HG03159 (cell line): ENCODE measurements around the gene MLN.

Source experiments
- ATAC-seq: cut with Tn5 transposase; IDR thresholded peaks from one replicate; pipeline ENCODE4 v1.9.1; 2021; ENCODE audit warnings: mild to moderate bottlenecking, moderate library complexity; ENCODE audit not compliant: unreplicated experiment

Gene MLN

DNA sequence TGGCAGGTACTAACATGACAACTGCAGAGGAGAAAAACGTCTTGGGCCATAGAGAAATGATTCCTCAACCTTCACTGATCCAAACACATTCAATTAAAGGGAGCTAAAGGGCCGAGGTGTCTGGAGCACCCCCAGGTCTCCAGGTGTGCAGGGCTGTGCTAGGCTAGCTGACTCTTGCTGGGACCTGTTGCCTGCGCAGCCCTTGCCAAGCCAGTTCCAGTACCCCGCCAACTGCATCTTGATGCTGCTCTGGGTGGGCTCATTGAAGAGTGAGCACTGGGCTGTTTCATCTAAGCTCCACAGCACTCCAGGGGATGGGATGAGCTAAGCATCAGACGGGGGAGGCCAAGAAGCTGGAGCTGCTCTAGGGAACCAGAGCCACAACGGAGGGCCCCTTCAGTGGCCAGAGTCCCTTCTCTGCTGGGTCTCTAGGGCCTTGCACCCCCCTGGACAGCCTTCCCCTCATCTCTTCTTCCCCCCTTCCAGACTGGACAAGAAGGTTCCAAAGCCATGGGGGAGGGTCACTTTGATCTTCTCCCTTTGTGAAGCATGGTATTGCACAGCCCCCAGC is 30.8 kb downstream of the MLN start:
- ATAC-seq, result no peak

DNA sequence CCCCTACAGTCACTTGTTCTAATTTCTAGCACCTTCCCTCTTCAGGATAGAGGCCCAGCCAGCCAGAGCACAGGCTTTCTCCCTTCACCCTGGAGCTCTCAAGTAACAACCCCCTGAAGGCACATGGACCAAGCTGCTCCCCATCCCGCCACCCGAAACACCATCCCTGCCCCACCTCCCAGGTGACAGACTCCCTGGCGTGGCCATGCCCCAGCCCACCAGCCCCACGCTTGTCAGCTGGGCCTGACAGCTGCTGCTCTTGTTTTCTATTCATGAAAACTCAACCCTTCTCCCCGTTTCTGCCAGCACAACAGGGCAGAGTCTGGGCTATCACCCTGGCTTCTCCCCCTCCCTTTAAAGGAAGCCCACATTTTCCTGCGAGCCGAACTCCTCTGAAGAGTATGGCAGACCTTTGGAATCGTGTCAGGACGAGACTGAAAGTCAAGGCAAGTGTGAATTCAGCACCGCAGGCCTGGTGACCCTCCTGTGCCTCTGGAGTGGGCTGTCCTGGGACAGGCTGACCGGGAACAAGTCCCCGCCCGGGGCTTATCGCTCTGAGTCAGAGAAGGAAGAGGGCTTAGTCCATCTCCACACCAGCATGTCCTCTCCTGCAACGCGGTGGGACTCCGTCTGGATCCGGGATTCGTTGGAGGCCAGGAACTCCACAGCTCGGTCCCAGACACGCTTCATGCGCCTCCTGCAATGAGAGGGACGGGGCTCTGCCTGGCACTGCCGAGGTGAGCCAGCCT is 31.5 kb downstream of the MLN start:
- no peak for ATAC-seq

DNA sequence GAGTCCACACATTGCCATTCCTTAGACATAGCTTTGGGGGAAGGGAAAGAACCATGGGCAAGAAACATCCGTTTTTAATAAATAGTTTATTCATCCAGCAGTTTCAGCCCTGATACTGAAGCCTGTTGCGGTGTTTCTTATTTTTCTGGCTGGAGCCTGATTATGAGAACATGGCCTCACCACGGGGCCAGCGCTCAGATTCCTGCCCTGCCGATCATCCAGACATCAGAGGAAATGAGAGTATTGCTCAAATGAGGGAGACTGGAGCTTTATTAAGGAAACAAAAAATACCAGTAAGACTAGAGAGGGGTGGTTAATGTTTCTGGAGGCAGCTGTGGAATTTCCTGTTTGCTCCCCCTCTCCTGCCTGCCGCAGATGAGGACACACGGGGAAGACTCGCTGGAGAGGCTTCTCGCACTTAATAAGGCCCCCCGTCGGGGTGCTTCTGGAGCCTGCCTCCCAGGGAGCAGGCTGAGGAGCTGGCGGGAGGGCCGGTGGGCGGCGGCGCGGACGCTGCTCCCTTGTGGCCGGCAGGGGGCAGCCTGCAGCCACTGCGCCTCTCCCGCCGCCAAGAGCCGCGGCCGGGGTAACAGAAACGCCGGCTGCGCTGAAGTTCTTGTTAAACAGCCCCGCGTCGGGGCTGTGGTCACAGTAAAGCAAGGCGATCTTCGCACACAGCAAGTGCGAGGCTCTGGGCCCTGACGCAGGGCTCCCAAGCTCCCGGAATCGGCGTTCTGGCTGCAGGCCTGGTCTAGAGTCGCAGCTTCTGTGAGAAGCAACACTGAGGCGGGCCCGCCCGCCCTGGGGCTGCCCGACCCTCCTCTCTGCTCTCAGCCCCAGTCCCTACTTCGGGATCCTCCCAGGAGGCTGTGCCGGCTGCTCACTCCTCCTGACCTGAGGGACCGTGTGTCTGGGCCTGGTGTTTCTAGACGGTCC is 32.4 kb downstream of the MLN start:
- ATAC-seq, result no peak

DNA sequence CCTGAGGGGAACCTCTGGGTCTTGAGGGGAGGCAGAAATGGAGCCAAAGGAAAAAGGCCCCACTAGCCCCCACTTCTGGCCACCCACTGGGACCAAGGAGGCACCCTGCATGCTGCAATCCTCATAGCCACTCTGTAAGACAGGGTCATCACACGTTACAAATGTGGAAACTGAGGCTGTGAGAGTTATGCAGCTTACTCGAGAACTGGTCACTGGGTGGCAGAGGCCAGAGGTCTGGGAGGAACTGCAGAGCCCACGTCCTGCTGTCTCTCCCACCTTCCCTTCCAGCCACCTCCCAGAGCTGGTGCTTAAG is 33.0 kb downstream of the MLN start:
- no peak for ATAC-seq

DNA sequence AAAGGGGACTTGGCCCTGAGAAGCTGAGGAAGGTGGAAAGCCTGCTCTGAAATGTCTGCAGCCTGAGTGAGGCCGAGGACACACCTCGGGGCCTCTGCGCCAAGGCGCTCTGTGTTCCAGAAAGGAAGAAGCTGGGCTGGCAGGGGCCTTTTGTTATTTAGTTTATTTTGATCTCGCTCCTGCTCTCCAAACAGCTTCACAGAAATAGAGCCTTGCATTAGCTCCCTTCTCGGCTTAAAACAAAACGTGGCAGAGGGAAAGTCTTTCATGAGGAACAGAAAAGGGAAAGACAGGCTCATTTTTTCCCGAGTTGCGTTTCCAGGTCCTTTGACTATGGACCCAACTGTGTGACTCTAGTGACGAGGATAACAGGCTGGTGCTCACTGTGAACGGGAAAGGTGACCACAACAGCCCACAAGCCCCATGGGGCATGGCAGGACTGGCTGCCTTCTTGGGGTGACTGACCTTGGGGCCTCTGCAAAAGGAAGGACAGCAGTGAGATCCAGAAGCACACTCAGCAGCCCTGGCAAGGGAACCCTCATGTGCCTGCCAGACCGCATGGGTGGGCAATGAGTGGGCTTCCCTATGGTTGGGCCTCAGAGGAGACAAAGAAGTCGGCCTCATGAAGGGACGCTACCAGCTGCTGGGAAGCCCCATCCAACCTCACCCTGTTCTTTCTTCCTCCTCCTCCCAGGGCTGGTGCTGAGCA is 33.5 kb downstream of the MLN start:
- ATAC-seq, result no peak

DNA sequence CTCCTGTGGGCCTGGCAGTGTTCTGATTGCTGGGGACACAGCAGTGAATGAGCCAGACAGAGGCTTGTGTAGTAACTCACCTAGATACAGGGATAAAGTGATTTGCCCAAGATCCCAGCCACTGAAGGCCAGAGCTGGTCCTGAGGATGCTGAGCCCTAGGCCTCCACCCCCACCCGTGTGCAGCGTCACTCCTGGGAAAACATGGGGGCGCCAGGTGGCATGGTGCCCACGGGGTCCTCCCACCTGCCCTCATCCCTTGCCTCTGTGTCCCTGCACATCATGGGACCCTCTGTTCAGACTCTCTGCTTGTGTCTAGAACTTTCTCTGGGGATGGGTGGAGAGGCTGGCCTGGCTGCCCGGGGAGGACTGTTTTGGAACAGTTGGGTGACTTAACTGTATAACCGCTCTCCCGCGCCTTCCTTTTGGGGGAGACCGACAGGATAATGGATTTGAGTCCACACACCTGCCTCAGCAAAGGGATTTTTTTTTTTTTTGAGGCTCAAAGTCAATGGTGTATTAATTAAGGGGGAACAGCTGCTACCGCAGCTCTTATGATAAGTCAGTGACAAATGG is 34.5 kb downstream of the MLN start:
- no peak for ATAC-seq

DNA sequence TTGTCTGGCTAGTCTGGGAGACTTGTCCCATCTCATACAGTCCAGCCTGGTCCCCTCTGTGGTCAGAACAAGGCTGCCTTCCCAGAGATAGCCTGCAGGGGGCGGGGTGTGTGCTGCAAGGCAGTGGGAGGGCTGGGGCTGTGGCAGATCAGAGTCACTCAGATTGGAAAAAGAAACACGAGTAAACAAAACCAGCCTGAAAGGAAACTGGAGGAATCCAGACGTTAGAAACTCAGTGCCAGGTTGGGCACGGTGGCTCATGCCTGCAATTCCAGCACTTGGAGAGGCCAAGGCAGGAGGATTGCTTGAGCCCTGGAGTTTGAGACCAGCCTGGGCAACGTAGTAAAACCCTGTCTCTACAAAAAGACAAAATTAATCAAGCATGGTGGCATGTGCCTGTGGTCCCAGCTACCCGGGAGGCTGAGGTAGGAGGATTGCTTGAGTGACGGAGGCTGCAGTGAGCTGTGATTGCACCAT is 35.1 kb downstream of the MLN start:
- peak; percentile 74 for ATAC-seq

DNA sequence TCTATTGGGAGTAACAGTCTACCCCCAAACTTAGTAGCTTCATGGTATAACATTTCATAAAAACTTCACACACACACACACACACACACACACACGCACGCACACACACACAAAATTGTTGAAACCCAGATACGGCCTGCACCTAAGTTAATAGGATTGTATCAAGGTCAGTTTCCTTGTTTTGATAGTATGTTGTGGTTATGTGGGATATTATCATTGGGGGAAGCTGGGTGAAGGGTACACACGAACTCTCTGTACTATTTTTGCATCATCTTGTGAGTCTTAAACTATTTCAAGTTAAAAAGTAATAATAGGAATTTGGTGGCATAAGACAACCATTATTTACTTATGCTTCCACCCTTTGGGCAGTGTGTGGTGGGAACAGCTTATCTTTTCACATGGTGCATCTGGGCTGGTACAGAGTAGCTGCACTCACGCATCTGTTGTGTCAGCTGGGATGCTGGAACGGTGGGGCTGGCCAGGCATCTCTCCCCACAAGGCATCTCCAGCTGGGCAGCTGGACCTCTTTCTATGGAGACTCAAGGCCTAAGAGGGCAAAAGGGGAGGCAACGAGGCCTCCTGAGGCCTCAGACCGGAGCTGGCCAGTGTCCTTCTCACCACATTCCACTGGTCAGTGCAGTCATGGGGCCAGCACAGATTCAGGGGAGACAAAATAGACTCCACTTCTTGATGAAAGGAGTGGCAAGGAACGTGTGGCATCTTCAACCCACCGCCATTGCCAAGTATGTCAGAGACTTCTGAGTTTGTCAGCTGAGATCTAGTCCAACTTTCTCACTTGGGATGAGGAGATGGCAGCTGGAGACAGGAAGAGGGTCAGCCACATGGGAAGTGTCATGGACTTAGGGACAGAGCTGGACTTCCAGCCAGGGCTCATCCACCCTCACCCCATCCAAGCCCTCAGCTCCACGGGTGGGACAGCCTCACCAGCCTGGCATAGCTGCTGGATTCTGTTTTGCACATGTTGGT is 36.6 kb downstream of the MLN start:
- no peak for ATAC-seq

DNA sequence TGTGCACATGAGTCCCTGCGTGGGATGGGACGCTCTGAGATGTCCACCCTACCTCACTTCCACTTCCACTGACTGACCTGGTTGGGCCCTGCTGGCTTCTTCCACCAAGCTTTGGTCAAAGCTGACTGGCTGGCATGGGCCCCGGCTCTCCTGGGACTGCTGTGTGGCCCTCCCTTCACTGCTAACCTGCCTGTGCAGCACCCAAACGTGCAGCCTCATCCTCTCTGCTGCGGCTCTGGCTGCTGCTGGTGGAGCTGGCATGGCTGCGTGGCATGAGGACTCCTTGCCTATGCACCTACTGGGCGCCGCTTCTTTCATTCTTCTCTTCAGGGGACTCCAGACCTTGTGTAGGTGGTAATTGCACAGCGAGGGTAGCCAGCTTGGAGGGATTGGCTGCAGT is 38.4 kb downstream of the MLN start:
- ATAC-seq, result no peak

DNA sequence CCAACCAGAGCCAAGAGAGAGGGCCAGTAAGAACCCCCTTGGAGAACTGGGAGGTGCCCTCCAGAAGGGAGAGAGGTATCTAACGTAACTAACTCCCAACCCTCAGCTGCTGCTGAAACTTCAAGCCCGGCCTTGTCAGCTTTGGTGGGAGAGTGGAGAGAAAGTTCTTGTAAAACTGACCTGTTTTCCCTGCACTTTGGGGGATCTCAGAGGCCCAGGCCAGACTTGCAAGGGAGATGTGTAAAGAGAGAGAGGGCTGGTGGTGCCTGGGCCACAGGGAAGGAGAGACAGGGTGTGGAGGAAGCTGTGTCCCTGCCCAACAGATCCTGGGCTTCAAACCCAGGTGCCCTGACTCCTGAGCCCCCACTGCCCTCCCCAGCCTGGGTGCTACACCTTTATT is 39.8 kb downstream of the MLN start:
- ATAC-seq, result no peak

DNA sequence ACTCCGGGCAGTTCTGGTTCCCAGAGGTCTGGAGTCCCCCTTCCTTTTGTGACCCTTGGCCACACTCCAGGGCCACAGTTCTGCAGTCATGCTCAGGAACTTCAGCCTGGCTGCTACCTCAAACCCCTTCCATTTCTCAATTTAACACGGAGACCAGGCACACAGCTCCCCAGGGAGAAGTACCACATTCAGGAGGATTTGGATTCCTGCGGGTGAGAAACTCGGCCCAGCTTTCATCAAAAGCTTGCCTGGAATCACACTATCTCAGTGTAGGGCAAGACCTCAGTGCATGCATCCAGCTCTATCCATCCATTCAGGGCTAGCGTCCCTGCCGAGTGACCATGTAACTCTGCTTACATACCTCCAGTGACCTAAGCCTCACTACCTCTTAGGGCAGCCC is 40.3 kb downstream of the MLN start:
- ATAC-seq, result no peak

DNA sequence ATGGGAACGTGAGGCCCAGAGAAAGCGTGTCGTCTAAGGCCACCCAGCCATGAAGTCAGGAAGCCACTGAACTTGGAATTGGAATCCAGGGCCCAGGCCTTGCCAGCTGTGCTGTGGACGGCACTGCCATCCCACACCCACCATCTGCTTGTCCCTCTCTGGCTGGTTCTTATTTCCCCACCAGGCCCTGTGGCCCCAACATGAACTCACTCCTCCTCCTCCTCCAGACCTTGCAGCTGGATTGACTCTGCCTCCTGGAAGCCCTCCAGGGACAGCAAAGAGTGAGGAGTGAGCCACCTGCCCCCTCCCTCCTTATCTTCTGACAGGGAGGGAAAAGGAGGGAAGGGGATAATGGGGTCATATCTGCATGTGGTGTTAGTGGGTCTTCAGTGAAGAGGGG is 41.1 kb downstream of the MLN start:
- no peak for ATAC-seq

DNA sequence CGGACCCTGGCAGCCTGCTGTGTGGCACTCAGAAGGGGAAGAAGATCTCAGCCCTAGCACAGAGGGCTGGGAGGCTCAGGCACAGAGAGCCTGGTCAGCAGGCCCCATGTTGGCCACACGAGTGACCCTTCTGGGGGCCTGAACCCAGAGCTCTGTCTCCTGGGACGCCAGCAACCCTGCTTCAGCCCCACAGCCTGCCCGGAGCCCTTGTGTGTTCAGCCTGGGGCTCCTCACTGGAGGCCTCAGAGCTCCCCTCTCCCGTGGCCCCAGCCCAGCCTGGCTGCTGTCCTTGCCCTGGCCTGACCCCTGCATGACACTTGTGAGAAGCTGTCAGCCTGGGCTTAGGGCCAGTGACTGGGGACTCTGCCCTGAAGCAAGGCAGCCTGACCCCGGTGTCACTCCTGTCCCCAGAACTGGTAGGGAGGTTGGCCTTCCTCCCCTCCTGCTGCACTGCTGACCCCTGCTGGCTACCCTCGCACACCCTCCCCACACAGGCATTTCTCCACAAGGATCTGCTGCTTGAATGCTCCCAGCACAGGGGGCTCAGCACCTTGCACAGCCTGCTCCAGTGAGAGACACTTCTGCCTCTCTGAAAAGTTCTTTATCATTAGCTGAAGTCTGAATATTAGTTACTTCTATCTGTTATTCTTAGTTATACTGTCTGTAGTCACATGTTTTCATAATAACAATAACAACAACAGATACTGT is 41.7 kb downstream of the MLN start:
- ATAC-seq, result no peak

DNA sequence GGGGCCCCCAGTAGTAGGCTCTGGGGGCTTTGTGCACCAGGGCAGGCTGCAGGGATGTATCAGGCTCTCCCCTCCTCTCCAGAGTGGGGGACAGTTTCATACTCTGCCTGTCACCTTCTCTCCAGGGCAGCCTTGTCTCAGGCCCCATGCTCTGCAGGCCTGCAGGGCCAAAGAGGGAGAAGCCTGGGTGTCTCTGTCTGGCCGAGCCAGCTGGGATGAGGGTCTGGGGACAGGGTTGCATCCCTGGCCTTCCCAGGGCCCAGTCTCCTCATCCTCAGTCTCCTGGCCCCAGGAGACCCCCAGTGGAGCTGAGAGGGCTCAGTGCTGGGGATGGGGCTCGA is 42.3 kb downstream of the MLN start:
- ATAC-seq, result no peak

DNA sequence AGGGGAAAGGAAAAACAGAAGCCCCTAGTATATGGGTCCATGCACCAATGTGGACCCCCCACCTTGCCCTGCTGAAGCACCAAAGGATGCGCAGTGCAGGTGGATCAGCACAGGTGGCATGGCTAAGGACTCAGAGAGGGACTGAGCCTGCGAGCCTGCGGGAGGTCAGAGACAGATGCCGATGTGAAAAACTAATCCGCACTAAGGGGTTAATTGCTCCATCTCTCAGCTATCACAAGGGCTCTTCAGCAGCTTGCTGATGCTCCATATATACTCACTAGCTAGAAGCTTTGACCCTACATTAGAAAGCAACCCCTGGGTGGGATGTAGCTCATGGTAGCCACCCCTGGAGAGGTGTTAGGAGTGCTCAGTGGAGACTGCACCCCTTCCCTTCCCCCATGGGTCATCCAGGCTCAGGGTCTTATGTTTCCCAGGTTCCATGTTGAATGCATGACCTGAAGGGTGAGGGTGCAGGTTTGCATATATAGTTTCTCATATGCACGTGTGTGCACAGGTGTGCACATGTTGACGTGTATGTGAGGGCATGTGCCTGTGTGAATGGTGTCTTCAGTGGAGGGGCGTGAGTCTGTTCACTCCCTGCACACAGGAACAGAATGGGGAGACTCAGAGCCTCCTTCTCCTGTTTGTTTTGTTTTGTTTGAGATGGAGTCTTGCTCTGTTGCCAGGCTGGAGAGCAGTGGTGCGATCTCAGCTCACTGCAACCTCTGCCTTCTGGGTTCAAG is 43.7 kb downstream of the MLN start:
- no peak for ATAC-seq

DNA sequence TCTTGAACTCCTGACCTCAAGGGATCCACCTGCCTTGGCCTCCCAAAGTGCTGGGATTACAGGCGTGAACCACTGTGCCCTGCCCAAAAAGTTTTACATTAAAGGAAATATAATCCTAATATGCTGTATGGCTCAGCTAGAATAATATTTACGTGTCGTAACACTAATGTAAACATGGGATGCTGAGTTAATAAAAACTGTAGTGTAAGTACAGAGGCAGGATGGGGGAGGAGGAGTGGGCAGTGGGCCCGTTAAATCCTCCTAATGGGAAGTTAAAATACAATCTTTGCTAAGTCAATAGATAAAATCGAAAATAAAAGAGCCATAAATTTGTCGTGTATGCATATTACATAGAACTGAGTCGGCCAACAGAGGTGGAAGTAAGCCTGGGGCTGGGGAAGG is 45.0 kb downstream of the MLN start:
- ATAC-seq, result no peak

DNA sequence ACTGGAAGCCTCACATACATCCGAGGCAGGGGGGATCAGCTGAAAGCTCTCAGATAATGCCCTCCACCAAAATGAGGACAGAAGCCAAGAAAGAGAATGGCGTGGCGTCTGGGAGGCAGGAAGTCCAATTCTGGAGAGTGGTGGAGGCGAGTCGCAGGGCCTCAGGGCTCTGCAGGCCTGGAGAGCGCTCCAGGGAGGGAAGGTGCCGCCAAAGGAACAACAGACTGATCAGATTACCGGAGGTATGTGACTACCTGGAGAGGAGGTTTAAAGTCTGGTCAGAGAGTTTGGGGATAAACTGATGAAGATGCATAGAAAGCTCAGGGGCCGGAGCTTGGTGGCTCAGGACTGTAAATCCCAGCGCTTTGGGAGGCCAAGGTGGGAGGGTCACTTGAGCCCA is 45.9 kb downstream of the MLN start:
- no peak for ATAC-seq

DNA sequence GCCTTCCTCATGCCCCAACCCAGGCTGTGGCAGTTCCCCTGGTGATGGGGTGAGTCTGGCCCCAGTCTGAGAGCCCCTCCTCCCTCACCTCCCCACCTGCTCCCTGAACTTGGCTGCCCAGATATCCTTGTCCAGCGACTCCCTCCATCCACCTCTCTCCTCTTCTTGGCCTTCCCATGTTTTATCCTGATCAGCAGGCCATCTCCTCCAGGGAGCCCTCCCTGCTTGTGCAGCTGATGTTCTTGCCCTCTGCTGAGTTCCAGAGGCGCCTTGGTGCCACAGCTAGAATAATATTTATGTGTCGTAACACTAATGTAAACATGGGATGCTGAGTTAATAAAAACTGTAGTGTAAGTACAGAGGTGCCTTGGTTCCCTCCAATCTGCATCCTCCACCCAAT is 46.7 kb downstream of the MLN start:
- ATAC-seq, result no peak
